ENCODE measurements around the gene FZR1. TPM values are rescaled to one million over a fixed set of nuclear protein-coding genes. Genes with fewer than 3 reads are reported as not detected.
A peak's percentile ranks its signal among the peaks of the same experiment; 100 is the strongest.

FZR1 gene
- total and polyA plus RNA-seq, 2 experiments from 2014 or later: 16.1 to 39.2 TPM

DNA sequence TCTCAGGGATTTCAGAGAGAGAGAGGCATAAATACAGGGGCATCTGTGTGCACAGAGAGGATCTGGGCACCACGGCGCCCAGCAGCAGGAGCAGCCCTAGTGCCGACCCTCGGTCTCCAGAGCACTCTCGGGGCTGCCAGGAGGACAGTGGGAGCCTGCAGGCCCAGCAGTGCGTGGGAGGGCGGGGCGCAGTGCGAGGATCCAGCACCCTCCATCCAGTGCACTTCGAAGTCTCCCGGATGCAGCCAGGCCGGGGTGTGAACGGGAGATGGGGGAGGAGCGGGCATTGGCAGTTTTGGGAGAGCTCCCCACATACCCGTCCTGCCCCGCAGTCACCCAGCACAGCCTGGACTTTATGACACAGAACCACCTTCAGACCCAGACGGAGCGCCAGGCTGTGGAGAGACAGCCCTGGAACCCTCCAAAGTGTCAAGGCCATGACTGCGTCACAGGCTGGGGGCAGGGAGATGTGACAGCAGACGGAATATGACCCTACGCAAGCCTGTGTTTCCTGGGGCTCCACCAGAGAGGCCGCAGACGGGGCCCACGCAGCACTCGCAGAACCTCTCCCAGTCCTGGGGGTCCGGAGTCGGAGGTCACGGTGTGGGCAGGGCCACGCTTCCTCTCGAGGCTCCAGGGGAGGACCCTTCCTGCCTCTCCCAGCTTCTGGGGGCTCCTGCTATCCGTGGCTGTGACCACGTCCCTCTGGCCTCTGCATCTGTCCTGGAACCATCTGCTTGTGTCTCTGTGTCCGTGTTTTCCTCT is 18.1 kb downstream of the FZR1 start:
- Histone ChIP-seq H3K79me2 (replicated peaks; ENCODE audit: insufficient read depth) (peaks cover 10% of the 10 kb centered on the region; the same call in 1 of the 2 replicates), H3K27ac (ENCODE audit: low read depth) (no peak overlapping the region), H3F3A (replicated peaks; ENCODE audit: low read depth) (no peaks in the 10 kb centered on the region), H3K4me2 (no peak overlapping the region), H3K36me3 (ENCODE audit: insufficient read depth) (no peaks in the 10 kb centered on the region), H3K9me2 (ENCODE audit: insufficient read depth) (no peaks in the 10 kb centered on the region), H3K4me3 (no peak overlapping the region), H3K4me1 (ENCODE audit: insufficient read depth) (peaks cover 2% of the 10 kb centered on the region; the same call in 1 of the 2 replicates), H4K20me1 (replicated peaks; ENCODE audit: insufficient read depth) (no peaks in the 10 kb centered on the region; the same call in 1 of the 2 replicates), H2AFZ (no peak overlapping the region), H3K27me3 (ENCODE audit: insufficient read depth) (no peaks in the 10 kb centered on the region)
- no peak overlapping the region for H3K4me3 Mint-ChIP-seq
- H3K27ac Mint-ChIP-seq: 0 out of 2 replicates have a peak overlapping the region, but pooled peaks have one; percentile 48
- peaks cover 12% of the 10 kb centered on the region for H3K4me1 Mint-ChIP-seq
- H3K27me3 Mint-ChIP-seq (ENCODE audit: insufficient read depth, low read depth, poor library complexity): peaks cover 9% of the 10 kb centered on the region
- H3K9me3 Mint-ChIP-seq: no peaks in the 10 kb centered on the region; the same call in 2 of the 3 replicates
- DNase-seq (ENCODE audit: low spot score) (no peak), ATAC-seq (no peak)
- TF ChIP-seq ZNF331 (CRISPR knock-in tag; IDR thresholded peaks at IDR 0.05; ENCODE audit: low read depth): no peak
- no peak for TF ChIP-seq ETS1 (IDR thresholded peaks at IDR 0.05)
- no peak for TF ChIP-seq ZNF462 (CRISPR knock-in tag; IDR thresholded peaks at IDR 0.05)
- TF ChIP-seq CREB1 (CRISPR knock-in tag; IDR thresholded peaks at IDR 0.05; ENCODE audit: low read depth): no peak
- TF ChIP-seq EZH2phosphoT487 (IDR thresholded peaks at IDR 0.05; ENCODE audit: unreplicated experiment): no peak
- no peak for TF ChIP-seq ZNF114 (CRISPR knock-in tag; IDR thresholded peaks at IDR 0.05)
- TF ChIP-seq, protein P1, sequence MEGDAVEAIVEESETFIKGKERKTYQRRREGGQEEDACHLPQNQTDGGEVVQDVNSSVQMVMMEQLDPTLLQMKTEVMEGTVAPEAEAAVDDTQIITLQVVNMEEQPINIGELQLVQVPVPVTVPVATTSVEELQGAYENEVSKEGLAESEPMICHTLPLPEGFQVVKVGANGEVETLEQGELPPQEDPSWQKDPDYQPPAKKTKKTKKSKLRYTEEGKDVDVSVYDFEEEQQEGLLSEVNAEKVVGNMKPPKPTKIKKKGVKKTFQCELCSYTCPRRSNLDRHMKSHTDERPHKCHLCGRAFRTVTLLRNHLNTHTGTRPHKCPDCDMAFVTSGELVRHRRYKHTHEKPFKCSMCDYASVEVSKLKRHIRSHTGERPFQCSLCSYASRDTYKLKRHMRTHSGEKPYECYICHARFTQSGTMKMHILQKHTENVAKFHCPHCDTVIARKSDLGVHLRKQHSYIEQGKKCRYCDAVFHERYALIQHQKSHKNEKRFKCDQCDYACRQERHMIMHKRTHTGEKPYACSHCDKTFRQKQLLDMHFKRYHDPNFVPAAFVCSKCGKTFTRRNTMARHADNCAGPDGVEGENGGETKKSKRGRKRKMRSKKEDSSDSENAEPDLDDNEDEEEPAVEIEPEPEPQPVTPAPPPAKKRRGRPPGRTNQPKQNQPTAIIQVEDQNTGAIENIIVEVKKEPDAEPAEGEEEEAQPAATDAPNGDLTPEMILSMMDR (conservative IDR thresholded peaks at IDR 0.05; ENCODE audit: low read depth in 2 of 2): no peak
- TF ChIP-seq, protein P2, sequence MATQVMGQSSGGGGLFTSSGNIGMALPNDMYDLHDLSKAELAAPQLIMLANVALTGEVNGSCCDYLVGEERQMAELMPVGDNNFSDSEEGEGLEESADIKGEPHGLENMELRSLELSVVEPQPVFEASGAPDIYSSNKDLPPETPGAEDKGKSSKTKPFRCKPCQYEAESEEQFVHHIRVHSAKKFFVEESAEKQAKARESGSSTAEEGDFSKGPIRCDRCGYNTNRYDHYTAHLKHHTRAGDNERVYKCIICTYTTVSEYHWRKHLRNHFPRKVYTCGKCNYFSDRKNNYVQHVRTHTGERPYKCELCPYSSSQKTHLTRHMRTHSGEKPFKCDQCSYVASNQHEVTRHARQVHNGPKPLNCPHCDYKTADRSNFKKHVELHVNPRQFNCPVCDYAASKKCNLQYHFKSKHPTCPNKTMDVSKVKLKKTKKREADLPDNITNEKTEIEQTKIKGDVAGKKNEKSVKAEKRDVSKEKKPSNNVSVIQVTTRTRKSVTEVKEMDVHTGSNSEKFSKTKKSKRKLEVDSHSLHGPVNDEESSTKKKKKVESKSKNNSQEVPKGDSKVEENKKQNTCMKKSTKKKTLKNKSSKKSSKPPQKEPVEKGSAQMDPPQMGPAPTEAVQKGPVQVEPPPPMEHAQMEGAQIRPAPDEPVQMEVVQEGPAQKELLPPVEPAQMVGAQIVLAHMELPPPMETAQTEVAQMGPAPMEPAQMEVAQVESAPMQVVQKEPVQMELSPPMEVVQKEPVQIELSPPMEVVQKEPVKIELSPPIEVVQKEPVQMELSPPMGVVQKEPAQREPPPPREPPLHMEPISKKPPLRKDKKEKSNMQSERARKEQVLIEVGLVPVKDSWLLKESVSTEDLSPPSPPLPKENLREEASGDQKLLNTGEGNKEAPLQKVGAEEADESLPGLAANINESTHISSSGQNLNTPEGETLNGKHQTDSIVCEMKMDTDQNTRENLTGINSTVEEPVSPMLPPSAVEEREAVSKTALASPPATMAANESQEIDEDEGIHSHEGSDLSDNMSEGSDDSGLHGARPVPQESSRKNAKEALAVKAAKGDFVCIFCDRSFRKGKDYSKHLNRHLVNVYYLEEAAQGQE (IDR thresholded peaks at IDR 0.05; ENCODE audit: unreplicated experiment): no peak
- H3K36me3 Mint-ChIP-seq (ENCODE audit: low read depth): peaks cover 12% of the 10 kb centered on the region
